ENCODE measurements around the gene VSIR. TPM values are rescaled to one million over a fixed set of nuclear protein-coding genes. Genes with fewer than 3 reads are reported as not detected.

VSIR gene
- total and polyA plus RNA-seq, 10 of the 15 experiments (the other 5 are each of a cell fraction or from before 2014, with no cell fraction given) = 0.19 to 12.5 (median 6.7) TPM

- no peak for TF ChIP-seq ZNF687 (IDR thresholded peaks at IDR 0.05)
- TF ChIP-seq ESRRA (IDR thresholded peaks at IDR 0.05; ENCODE audit: low read length) = no peak
Measured at GRCh38 chr10:71722849-71723248, 50.5 kb downstream of the VSIR start (continued).

- Histone ChIP-seq H4K20me1 (ENCODE audit: control insufficient read depth, insufficient read depth) (no peaks in the 10 kb centered on the region), H3K36me3 (ENCODE audit: control insufficient read depth in 2 of 2, insufficient read depth in 2 of 2, low read length in 1 of 2) (no peaks in the 10 kb centered on the region), H3K27ac (ENCODE audit: control insufficient read depth, insufficient read depth) (no peak overlapping the region), H3K27me3 (replicated peaks in 1 of 2; ENCODE audit: control insufficient read depth in 2 of 2, insufficient read depth in 2 of 2, low read length in 1 of 2) (no peaks in the 10 kb centered on the region), H3K4me1 (ENCODE audit: control insufficient read depth, insufficient read depth, low read length) (peaks cover 10% of the 10 kb centered on the region), H2AFZ (ENCODE audit: control insufficient read depth, low read depth, low read length) (no peak overlapping the region), H3K79me2 (ENCODE audit: control insufficient read depth, insufficient read depth, low read length) (no peaks in the 10 kb centered on the region), H3K4me3 (no peak overlapping the region), H3K4me2 (ENCODE audit: control insufficient read depth, insufficient read depth) (no peak overlapping the region), H3K9me3 (replicated peaks; ENCODE audit: control insufficient read depth, insufficient read depth, low read length) (no peaks in the 10 kb centered on the region), H3K9ac (ENCODE audit: control insufficient read depth, insufficient read depth, low read length) (no peak overlapping the region)
- ChIA-PET RAD21 (ENCODE audit: unreplicated experiment) (no interaction called here), POLR2A (no interaction called here), SMC1A (ENCODE audit: uncharacterized antibody, unreplicated experiment) (interaction anchor here (1.1 kb wide), 1 partner anchor 46 kb away, joined by 3 read pairs; no protein-coding TSS in a partner anchor), CTCF (interaction anchor here (0.8 to 1.2 kb wide), 2 partner anchors 12 to 236 kb away, joined by 3 read pairs; no protein-coding TSS in a partner anchor)
- no peak for FAIRE-seq
- DNase-seq (ENCODE audit: low read depth, low spot score) = no peak
- no TSS peak for BruUV-seq (replicated peaks)
- 75% methylated on average over 5 of the region's 6 CpGs for WGBS (ENCODE audit: insufficient coverage, insufficient replicate concordance, low lambda C conversion rate, missing lambda C conversion rate)
- no peak for ATAC-seq
- in situ Hi-C loops (cut with MboI) (no loop called here), intact Hi-C loops (cut with micrococcal nuclease; ENCODE audit: unreplicated experiment) (no loop called here)
- TF ChIP-seq SMC3 (IDR thresholded peaks at IDR 0.05; ENCODE audit: borderline replicate concordance, low read length) (no peak), POLR2AphosphoS2 (IDR thresholded peaks at IDR 0.05; ENCODE audit: low read depth, low read length) (no peak), CHD4 (IDR thresholded peaks at IDR 0.05) (no peak), HDAC6 (IDR thresholded peaks at IDR 0.05; ENCODE audit: unreplicated experiment) (no peak), IKZF1 (conservative IDR thresholded peaks at IDR 0.05) (no peak), RELA (IDR thresholded peaks at IDR 0.05; ENCODE audit: borderline replicate concordance, partially characterized antibody) (no peak), CEBPZ (IDR thresholded peaks at IDR 0.05; ENCODE audit: low read depth, low read length) (no peak), TCF3 (IDR thresholded peaks at IDR 0.05; ENCODE audit: borderline replicate concordance, insufficient read depth, low read depth, low read length) (no peak), MTA2 (IDR thresholded peaks at IDR 0.05; ENCODE audit: low read depth) (no peak), FOS (IDR thresholded peaks at IDR 0.05; ENCODE audit: borderline replicate concordance, extremely low read depth, insufficient read length) (no peak), STAT3 (IDR thresholded peaks at IDR 0.05; ENCODE audit: low read depth, low read length) (no peak), CHD2 (IDR thresholded peaks at IDR 0.05; ENCODE audit: borderline replicate concordance, low read depth, low read length) (no peak), ATF2 (IDR thresholded peaks at IDR 0.05; ENCODE audit: low read length) (no peak), POLR2A (IDR thresholded peaks at IDR 0.05; ENCODE audit: low read depth, low read length) (no peak)
Measured at GRCh38 chr10:71721313-71721712, 52.0 kb downstream of the VSIR start.
